Adrenal gland (tissue), 5 donors: ENCODE measurements around the gene KRT37.

ENCODE experiments used
- CTCF ChIP-seq, 6 experiments: fragments of 450-650 bp in 4 of 6; fragments of 200-600 bp in 2 of 6; sonication (generic) in 1 of 6; IDR thresholded peaks; 1 replicate in 5 of 6; 2 replicates in 1 of 6; pipeline versions ENCODE4 v1.5.1 to v1.8.0; 2016 to 2021; ENCODE audit warnings: antibody characterized with exemption in 6 of 6, mild to moderate bottlenecking in 2 of 6, moderate library complexity in 1 of 6
- POLR2A ChIP-seq, 2 donors: fragments of 450-650 bp; IDR thresholded peaks; one replicate each; pipeline ENCODE4 v1.6.1; 2017; ENCODE audit warnings: antibody characterized with exemption in 2 of 2, mild to moderate bottlenecking in 2 of 2, moderate library complexity in 1 of 2
- donor health status: DM: no; HTN: no; CAD: no.

DNA sequence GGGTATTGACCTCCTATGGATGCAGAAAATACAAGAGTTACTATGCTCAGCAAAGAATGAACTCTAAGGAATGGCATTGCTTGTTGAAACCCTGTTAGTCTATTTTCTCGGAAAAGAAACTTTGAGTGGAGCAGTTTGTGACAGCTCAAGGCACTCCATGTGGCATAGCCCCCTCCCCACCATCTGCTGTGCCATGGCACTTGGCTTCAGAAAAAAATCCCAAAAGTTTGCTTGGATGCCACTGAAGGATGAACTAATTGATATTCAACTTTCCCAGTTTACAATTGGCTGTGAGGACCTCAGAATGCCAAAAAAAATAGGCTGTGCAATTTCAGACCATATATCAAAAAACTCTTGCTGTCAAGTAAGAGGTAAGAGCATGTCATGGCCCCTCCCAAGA, 28.8 kb downstream of the KRT37 start:
- TF ChIP-seq CTCF (IDR thresholded peaks at IDR 0.05) (no peak), POLR2A (IDR thresholded peaks at IDR 0.05) (no peak)
